NAMALWA (cell line): ENCODE results near the gene NCBP2.
"Not testable (repeated sequence)": the region's sequence is repeated elsewhere in the genome, so short reads cannot be mapped to it uniquely, and the experiment has no call there.

Experiments
- DNase-seq: peaks from one replicate; pipeline ENCODE4 v3.0.0-alpha.2; 2015; ENCODE audit warnings: low spot score

NCBP2 gene

GRCh38 chr3:196968233-196969133, 26.2 kb upstream of the NCBP2 start, which contains the start of gene PIGZ:
TSS of gene PIGZ (minus strand) at chr3:196968833. CDS start at chr3:196952031, 16,802 bp downstream.
- DNase-seq: peak; percentile 34

GRCh38 chr3:196967412-196968232, 25.3 kb upstream of the NCBP2 start:
- DNase-seq: no peak

DNA sequence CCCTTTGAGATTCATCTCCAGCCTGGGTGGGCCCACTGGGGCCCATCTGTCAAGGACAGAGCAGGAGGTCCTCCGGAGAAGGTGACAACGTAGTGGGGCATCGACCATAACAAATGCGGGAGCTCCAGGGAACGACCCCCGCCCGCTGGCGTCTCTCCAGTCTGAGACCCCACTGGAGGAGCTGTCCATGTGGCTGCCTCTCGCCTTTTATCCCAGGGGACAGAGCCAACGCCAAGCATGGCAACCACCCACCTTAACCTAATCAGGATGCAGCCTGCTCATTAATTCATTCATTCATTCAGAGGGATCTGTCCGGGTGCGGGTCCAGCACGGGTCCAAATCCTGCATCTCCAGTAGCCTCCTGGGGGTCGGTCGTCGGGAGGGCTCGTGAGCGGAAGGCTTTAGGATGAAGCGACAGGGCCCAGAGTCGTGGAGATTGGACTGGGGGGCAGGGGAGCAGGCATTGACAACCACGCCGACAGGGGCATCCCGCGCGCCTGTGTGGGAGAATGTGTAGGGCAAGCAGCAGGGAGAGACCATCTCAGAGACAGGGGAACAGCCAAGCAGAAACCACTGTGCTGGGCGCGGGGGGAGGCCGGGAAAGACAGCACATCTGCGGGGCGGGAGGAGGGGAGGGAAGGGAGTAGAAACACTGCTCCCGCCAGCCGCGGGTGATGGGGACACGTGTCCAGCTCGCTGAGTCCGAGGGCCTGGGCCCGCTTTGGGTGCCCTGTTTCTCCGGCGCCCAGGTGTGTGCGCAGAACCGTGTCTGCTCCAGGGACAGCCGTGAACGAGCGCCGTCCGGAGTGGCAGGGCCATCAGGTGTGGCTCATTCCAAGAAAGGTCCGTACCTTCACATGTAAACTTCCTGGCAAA, 24.4 kb upstream of the NCBP2 start:
- DNase-seq: no peak

GRCh38 chr3:196965804-196966173, 23.5 kb upstream of the NCBP2 start:
- DNase-seq: no peak

- DNase-seq: no peak
These were observed 22.9 kb upstream of the NCBP2 start for GRCh38 chr3:196965112-196965803.

DNA sequence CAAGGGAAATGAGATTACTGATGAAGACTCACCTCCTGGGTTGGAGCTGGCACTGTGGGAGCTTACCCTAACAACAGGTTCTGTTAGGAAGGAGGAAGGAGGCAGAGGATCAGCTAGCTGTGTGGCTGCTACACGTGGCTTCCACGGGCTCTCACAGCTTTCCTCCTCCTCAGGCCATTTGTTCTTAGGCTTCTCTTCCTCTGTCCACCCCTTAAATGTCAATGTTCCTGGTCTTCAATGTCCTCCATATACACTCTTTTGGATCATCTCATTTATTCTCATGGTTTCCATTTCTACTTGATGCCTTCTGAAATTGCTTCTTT, 21.3 kb upstream of the NCBP2 start:
- DNase-seq: no peak

GRCh38 chr3:196962930-196963630, 20.8 kb upstream of the NCBP2 start:
- no peak for DNase-seq

- no peak for DNase-seq
These were observed 20.0 kb upstream of the NCBP2 start for GRCh38 chr3:196962108-196962929.

- DNase-seq: no peak
These were observed 12.5 kb upstream of the NCBP2 start for GRCh38 chr3:196954832-196955231.

- DNase-seq: no peak
These were observed 9.0 kb upstream of the NCBP2 start for GRCh38 chr3:196951371-196951770.

DNA sequence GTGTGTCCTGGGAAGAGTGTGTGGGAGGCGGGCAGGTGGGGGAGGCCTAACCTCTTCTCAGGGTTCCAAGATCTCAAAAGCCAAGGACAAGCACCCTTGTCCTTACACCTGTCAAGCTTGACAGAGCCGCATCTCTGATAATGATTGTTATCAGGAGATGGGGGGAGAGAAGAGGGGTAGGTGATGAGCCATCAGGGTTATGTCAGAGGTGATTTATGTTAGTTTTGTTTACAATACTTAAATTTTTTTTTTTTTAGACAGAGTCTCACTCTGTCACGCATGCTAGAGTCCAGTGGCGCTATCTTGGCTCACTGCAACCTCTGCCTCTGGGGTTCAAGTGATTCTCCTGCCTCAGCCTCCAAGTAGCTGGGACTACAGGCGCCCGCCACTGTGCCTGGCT, 7.4 kb upstream of the NCBP2 start:
- no peak for DNase-seq

DNA sequence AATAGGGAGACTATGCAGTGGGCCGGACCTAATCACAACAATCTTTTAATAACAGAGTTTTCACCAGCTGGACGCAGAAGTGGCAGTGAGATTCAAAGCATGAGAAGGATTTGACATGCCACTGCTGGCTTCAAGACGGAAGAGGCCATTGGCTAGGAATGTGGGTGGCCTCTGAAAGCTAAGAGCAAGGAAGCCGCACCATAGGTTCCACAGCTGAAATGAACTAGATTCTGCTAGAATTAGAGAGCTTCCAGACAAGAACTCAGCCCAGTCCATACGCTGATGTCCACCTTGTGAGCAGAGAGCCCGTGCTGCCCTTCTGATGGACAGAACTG, 6.9 kb upstream of the NCBP2 start:
- no peak for DNase-seq

DNA sequence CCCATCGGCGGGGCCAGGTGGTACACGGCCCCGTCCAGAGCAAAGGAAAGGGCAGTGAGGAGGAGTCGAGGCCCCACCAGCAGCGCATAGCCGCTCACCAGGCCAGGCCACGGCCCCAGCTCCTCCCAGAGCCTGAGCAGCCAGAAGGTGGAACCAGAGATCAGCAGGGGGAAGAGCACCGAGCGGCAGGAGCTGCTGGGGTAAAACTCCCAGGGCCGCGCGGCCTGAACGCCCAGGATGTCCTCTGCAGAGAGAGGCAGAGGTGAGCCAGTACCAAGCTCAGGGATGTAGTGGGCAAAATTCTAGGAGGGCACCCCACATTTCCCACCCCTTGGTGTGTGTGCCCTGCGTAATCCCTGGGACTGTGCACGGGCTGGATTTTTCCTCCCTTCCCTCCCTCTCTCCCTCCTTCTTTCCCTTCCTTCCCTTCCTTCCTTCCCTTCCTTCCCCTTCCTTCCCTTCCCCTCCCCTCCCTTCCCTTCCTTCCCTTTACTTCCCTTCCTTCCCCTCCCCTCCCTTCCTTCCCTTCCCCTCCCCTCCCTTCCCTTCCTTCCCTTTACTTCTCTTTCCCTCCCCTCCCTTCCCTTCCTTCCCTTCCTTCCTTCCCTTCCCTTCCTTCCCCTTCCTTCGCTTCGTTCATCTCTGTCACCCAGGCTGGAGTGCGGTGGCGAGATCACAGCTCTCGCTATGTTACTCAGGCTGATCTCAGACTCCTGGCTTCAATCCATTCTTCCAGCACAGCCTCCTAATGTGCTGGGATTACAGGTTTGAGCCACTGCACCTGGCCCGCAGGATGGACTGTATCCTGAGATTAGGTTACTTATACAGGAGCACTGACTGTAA, 6.3 kb upstream of the NCBP2 start:
- no peak for DNase-seq

- no peak for DNase-seq
These were observed 5.6 kb upstream of the NCBP2 start for GRCh38 chr3:196947860-196948441.

DNA sequence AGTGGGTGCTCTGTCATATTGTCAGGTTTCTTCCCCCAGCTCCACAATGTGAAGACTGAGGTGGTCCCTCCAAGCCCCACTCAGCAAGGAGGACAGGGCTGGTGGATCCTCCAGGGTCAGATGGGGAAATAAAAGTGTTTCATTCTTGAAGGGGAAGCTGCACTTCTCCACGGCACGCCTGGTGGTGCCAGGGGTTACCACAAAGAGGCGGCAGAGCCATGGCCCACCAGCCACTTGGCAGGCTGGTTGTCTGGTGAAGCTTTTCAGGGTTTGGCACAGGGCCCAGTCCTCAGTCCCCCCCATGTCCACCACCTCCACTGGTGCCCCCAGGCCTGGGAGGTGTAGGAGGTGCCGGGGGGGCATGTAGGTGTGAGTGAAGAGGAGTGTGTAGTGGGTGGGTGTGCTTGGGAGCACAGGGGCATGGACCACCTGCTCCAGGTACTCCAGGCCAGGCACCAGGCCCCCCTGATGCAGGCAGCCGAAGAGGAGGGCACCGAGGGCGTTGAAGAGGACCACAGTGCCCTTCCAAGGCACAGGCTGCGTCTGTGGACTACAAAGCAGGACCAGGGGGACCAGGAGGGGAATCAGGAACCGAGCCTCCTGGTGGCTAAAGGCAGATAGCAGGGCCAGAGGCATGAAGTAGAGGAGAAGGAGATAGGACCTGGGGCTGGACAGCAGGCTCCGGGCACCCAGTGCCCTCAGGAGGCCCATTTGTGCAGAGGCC, 5.0 kb upstream of the NCBP2 start:
- peak; percentile 32 for DNase-seq

DNA sequence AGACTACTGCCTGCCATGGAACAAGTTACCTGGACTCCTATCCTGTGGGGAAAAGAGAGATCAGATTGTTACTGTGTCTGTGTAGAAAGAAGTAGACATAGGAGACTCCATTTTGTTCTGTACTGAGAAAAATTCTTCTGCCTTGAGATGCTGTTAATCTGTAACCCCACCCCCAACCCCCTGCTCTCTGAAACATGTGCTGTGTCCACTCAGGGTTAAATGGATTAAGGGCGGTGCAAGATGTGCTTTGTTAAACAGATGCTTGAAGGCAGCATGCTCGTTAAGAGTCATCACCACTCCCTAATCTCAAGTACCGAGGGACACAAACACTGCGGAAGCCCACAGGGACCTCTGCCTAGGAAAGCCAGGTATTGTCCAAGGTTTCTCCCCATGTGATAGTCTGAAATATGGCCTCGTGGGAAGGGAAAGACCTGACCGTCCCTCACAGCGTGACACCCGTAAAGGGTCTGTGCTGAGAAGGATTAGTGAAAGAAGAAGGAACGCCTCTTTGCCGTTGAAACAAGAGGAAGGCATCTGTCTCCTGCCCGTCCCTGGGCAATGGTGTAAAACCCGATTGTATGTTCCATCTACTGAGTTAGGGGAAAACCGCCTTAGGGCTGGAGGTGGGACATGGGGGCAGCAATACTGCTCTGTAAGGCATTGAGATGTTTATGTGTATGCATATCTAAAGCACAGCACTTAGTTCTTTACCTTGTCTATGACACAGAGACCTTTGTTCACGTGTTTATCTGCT, 1.9 kb upstream of the NCBP2 start:
- DNase-seq: not testable (repeated sequence)

- DNase-seq: no peak
These were observed 568 bp upstream of the NCBP2 start for GRCh38 chr3:196942915-196943277.
